Measurements from ENCODE around the gene ARHGAP22. TPM values are rescaled to one million over a fixed set of nuclear protein-coding genes. Genes with fewer than 3 reads are reported as not detected.
A peak's percentile ranks its signal among the peaks of the same experiment; 100 is the strongest.

Gene ARHGAP22
- total and polyA plus RNA-seq, 2 of the 4 experiments (the other 2 are of a cell fraction): 28.3 to 30.2 TPM

DNA sequence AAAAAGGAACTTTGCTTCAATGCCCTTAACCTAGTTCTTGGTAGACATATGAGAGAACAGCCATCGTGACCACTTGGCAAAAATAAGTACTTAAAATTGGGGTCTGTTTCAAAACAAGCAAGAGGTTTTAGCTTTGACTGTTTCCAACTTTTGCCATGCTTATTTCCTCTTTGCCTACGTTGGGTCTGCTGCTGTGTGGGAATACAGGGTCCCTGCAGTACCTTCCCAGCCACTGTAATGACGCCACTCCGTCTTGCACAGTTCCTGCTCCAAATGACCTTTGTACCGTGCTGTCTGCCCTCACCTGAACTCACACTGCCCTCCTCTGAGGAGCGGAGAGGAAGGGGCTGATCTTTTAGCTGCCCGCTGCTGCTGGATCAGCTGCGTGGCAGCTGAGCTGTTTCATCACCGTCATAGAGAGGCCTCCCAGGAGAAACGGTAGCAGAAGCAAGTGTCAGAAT lies 165.3 kb downstream of the ARHGAP22 start:
- intact Hi-C loops (cut with micrococcal nuclease): loop anchor here (5.0 kb wide), 3 partner anchors 77 to 218 kb away; no protein-coding TSS in a partner anchor
- H2BK20ac ChIP-seq (ENCODE audit: low read depth, low read length): peak overlapping the region; percentile 80
- H3K4me3 ChIP-seq (ENCODE audit: insufficient read depth, low read depth, low read length): no peak overlapping the region
- no peak overlapping the region for H2AK9ac ChIP-seq (replicated peaks; ENCODE audit: low read depth, low read length, poor library complexity)
- peak overlapping the region; percentile 34 for H3K27ac ChIP-seq (ENCODE audit: insufficient read depth, low read length)
- dilution Hi-C loops (cut with HindIII; ENCODE audit: low sequenced_read_pairs, unreplicated experiment): no loop called here
- TF ChIP-seq BHLHE40 (IDR thresholded peaks at IDR 0.05; ENCODE audit: low read depth, low read length) (no peak), POLR2A (IDR thresholded peaks at IDR 0.05; ENCODE audit: low read depth, low read length) (no peak), MAZ (IDR thresholded peaks at IDR 0.05; ENCODE audit: borderline replicate concordance, low read depth, low read length) (no peak), NFE2L2 (IDR thresholded peaks at IDR 0.05; ENCODE audit: low read depth, low read length) (no peak), SMC3 (IDR thresholded peaks at IDR 0.05; ENCODE audit: low read depth, low read length) (no peak), CEBPB (IDR thresholded peaks at IDR 0.05; ENCODE audit: low read depth, low read length) (no peak), RCOR1 (IDR thresholded peaks at IDR 0.05; ENCODE audit: insufficient replicate concordance, low read length) (no peak), CHD1 (IDR thresholded peaks at IDR 0.05; ENCODE audit: low read depth, low read length) (no peak), MAFK (IDR thresholded peaks at IDR 0.05; ENCODE audit: low read depth, low read length) (no peak), RFX5 (IDR thresholded peaks at IDR 0.05; ENCODE audit: low read depth, low read length) (no peak), FOS (IDR thresholded peaks at IDR 0.05; ENCODE audit: low read depth, low read length) (no peak), MXI1 (IDR thresholded peaks at IDR 0.05; ENCODE audit: borderline replicate concordance, low read depth, low read length) (no peak), RAD21 (IDR thresholded peaks at IDR 0.05; ENCODE audit: low read length) (no peak)
- TF ChIP-seq, protein P1, sequence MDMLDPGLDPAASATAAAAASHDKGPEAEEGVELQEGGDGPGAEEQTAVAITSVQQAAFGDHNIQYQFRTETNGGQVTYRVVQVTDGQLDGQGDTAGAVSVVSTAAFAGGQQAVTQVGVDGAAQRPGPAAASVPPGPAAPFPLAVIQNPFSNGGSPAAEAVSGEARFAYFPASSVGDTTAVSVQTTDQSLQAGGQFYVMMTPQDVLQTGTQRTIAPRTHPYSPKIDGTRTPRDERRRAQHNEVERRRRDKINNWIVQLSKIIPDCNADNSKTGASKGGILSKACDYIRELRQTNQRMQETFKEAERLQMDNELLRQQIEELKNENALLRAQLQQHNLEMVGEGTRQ (IDR thresholded peaks at IDR 0.05; ENCODE audit: low read depth, low read length): no peak
- TF ChIP-seq, protein P2, sequence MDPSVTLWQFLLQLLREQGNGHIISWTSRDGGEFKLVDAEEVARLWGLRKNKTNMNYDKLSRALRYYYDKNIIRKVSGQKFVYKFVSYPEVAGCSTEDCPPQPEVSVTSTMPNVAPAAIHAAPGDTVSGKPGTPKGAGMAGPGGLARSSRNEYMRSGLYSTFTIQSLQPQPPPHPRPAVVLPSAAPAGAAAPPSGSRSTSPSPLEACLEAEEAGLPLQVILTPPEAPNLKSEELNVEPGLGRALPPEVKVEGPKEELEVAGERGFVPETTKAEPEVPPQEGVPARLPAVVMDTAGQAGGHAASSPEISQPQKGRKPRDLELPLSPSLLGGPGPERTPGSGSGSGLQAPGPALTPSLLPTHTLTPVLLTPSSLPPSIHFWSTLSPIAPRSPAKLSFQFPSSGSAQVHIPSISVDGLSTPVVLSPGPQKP (IDR thresholded peaks at IDR 0.05; ENCODE audit: borderline replicate concordance, low read depth, low read length): no peak
- TF ChIP-seq, protein P3, sequence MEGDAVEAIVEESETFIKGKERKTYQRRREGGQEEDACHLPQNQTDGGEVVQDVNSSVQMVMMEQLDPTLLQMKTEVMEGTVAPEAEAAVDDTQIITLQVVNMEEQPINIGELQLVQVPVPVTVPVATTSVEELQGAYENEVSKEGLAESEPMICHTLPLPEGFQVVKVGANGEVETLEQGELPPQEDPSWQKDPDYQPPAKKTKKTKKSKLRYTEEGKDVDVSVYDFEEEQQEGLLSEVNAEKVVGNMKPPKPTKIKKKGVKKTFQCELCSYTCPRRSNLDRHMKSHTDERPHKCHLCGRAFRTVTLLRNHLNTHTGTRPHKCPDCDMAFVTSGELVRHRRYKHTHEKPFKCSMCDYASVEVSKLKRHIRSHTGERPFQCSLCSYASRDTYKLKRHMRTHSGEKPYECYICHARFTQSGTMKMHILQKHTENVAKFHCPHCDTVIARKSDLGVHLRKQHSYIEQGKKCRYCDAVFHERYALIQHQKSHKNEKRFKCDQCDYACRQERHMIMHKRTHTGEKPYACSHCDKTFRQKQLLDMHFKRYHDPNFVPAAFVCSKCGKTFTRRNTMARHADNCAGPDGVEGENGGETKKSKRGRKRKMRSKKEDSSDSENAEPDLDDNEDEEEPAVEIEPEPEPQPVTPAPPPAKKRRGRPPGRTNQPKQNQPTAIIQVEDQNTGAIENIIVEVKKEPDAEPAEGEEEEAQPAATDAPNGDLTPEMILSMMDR (conservative IDR thresholded peaks at IDR 0.05; ENCODE audit: low read depth, low read length): no peak
- peak overlapping the region; percentile 65 for H3K14ac ChIP-seq (replicated peaks; ENCODE audit: low read depth, low read length)
- H2BK120ac ChIP-seq (ENCODE audit: low read depth, low read length): peak overlapping the region; percentile 75
- ChIA-PET POLR2A (ENCODE audit: unreplicated experiment) (no interaction called here), CTCF (no interaction called here)
- WGBS, 2 experiments (ENCODE audit: extremely low coverage in 2 of 2, insufficient read length in 1 of 2): 40% methylated on average over 1 of the region's 10 CpGs; no CpG with 5 or more reads in 1 of the 2 experiments
- BruUV-seq (replicated peaks): no TSS peak
- H3K36me3 ChIP-seq (ENCODE audit: control insufficient read depth, insufficient read depth, low read length): peaks cover 2% of the 10 kb centered on the region
- peak overlapping the region; percentile 72 for H2BK5ac ChIP-seq (ENCODE audit: low read depth, low read length, poor library complexity, severe bottlenecking)
- H3K9me1 ChIP-seq (ENCODE audit: insufficient read depth, low read length): peaks cover 21% of the 10 kb centered on the region
- no peak overlapping the region for H3K9ac ChIP-seq (ENCODE audit: low read depth, low read length)
- H3K9me3 ChIP-seq (ENCODE audit: control insufficient read depth, insufficient read depth, low read length): no peaks in the 10 kb centered on the region
- peak overlapping the region; percentile 42 for H4K5ac ChIP-seq (ENCODE audit: low read depth, low read length)
- no peak overlapping the region for H2AFZ ChIP-seq (replicated peaks; ENCODE audit: low read length, poor library complexity)
- no peaks in the 10 kb centered on the region for H3K27me3 ChIP-seq (ENCODE audit: control insufficient read depth, insufficient read depth, low read length)
- ATAC-seq (ENCODE audit: low read depth) (peak; percentile 9; the same call in 1 of the 2 replicates), DNase-seq (peak; percentile 27)
- peaks cover 0 to 20% of the 10 kb centered on the region in 2 experiments; a peak in 1 of 4 replicates for H3K79me1 ChIP-seq (ENCODE audit: low read depth in 1 of 2, low read length in 2 of 2)
- peak overlapping the region; percentile 98 for H2AK5ac ChIP-seq (ENCODE audit: low read depth, low read length)
- peaks cover 8% of the 10 kb centered on the region for H3K4me1 ChIP-seq (ENCODE audit: control insufficient read depth, insufficient read depth, low read length)
- no peak overlapping the region; the same call in 1 of the 2 replicates for H3K56ac ChIP-seq (ENCODE audit: extremely low read depth, insufficient read depth, low read length)
- in situ Hi-C loops (cut with MboI; ENCODE audit: low sequenced_read_pairs): no loop called here
- H3K23ac ChIP-seq (ENCODE audit: low read depth, low read length): peak overlapping the region; percentile 14; the same call in 1 of the 2 replicates
- peak overlapping the region; percentile 53 for H4K91ac ChIP-seq (ENCODE audit: insufficient read depth, low read depth, low read length)
- peak overlapping the region; percentile 68 for H3K4ac ChIP-seq (ENCODE audit: low read depth, low read length)
- H2BK15ac ChIP-seq (ENCODE audit: low read depth, low read length): peak overlapping the region; percentile 41; the same call in 2 of the 3 replicates
- peaks cover 4% of the 10 kb centered on the region; the same call in 1 of the 2 replicates for H4K20me1 ChIP-seq (ENCODE audit: insufficient read depth, low read length)
- peak overlapping the region; percentile 16 to 23; a peak in 1 of 4 replicates for H4K8ac ChIP-seq (ENCODE audit: low read depth in 2 of 2, low read length in 2 of 2)
- H3K18ac ChIP-seq (ENCODE audit: low read depth, low read length): peak overlapping the region; percentile 80
- H3K4me2 ChIP-seq (ENCODE audit: low read depth, low read length): peak overlapping the region; percentile 30; the same call in 1 of the 2 replicates

All from IMR-90 (cell line).